HG03460 (cell line): ENCODE measurements around the gene SPTBN1.

ENCODE experiments used
- ATAC-seq: cut with Tn5 transposase; IDR thresholded peaks from one replicate; pipeline ENCODE4 v1.9.1; 2021; ENCODE audit not compliant: unreplicated experiment

SPTBN1 gene

DNA sequence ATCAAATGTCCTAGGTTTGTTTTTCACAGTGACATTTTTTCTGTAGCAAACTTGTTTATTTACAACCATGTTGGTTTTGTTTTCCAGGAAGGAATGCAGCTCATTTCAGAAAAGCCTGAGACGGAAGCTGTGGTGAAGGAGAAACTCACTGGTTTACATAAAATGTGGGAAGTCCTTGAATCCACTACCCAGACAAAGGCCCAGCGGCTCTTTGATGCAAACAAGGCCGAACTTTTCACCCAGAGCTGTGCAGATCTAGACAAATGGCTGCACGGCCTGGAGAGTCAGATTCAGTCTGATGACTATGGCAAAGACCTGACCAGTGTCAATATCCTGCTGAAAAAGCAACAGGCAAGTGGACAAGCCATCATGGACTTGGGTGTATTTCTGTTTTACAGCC is 188.1 kb downstream of the SPTBN1 start:
- ATAC-seq, result no peak

DNA sequence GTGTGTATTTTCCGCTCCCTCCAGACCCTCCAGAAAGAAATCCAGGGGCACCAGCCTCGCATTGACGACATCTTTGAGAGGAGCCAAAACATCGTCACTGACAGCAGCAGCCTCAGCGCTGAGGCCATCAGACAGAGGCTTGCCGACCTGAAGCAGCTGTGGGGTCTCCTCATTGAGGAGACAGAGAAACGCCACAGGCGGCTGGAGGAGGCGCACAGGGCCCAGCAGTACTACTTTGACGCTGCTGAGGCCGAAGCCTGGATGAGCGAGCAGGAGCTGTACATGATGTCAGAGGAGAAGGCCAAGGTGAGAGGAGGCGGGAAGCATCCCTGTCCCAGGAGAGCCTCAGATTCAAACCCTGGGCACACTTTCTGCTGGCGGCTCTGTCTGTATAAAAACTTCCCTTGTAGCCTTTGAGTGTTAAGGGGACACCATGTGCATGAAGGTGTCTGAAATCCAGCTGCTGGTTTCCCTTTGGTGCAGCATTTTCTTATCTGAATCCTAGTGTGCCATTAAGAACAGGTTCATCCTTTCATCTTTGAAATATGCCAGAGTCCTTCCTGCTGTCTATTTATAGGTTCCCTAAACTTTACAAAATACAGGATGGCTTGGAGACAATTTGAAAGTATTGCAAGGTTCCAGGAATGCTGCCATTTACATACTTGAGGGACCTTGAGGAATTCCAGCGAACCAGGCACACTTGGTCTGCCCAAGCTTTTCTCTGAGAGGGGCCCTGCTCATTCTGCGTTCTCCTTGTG is 190.2 kb downstream of the SPTBN1 start:
- ATAC-seq, result no peak

DNA sequence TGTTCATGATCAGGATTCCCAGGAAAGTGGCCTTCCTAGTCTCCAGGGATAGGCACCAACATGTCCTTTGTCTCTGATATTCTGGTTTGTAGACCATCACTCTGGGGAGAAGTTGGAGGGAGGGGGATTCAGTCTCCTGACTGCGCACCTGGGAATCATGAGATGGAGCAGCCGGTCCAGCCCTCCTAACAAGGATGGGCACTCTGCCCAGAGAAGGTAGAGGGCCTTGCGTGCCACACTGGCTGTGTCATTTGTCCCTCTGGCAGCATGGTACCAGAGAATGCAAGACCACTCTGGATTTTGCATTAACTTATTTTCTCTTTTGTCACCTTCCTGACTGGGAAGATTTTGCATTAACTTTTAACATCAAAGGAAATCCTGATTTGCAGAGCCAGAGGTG is 192.1 kb downstream of the SPTBN1 start:
- no peak for ATAC-seq

DNA sequence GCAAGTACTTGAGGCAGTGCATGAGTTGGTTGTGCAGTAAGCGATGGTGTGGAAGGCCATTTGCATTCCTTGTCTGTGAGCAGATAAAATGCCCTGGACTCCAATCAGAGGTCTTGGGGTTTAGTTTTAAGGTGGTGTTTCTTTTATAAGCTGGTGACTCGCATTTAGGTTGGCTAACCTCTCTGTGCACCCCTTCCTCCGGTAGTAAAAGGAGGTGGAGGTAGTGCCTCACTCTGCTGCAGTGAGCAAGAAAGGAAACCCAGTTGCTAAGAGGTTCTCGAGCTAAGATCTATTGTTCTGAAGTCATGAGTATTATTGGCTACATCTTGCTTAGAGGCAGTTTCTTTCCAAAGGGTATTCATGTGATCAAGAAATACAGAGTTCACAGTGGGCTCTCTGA is 193.1 kb downstream of the SPTBN1 start:
- no peak for ATAC-seq

DNA sequence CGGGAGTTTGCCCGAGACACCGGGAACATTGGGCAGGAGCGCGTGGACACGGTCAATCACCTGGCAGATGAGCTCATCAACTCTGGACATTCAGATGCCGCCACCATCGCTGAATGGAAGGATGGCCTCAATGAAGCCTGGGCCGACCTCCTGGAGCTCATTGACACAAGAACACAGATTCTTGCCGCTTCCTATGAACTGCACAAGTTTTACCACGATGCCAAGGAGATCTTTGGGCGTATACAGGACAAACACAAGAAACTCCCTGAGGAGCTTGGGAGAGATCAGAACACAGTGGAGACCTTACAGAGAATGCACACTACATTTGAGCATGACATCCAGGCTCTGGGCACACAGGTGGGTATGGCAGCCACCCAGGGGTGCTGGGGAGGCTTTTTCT is 193.5 kb downstream of the SPTBN1 start:
- ATAC-seq, result no peak

DNA sequence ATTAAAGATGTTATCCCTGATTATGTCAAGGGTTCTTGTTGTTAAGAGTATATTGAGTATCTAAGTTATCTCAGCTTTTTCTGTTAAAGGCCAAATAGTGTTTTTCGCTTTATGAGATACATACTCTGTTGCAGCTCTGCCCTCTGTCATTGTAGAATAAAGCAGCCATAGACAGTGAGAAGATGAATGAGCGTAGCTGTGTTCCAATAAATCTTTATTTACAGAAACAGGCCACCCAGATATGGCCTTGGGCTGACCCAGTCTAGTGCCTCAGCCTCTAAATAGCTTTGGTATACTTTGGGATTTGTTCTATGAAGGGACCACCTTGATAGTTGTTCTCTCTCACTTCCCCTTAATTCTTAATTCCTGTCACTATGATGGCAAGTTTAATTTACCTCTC is 194.5 kb downstream of the SPTBN1 start:
- ATAC-seq, result no peak

DNA sequence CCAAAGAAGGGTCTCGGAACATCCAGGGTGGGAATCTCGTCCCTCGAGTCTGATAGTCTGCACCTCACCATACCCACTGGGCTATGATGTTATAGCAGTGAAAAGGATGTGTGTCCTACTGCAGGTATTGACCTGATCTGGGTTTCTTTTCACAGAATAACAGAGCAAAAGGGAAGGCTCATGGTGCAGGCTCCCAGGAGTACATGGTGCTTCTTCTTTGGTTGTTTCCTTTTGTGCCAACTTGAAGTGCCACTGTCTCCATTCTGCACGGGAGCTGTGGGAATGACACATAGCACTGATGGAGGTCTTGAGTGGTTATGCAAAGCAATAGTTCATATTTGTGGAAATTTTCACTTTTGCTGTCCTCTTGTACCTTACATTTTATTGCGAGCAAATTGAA is 195.2 kb downstream of the SPTBN1 start:
- no peak for ATAC-seq

DNA sequence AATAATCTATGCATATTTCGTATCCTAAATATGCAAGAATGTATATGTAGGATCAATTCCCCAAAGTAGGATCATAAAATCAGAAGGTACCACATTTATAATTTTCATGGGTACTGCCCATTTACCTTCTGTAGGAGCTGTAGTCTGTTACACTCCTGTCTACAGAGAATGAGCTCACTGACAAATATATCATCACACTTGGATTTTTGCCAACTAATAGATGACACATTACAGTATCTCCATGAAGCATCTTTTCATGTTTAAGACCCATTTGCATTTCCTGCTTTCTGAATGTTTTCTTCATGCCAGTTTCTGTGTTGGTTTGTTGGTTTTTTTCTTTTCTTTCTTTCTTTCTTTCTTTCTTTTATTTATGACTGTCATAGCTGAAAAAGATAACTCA is 196.4 kb downstream of the SPTBN1 start:
- peak; percentile 76 for ATAC-seq

DNA sequence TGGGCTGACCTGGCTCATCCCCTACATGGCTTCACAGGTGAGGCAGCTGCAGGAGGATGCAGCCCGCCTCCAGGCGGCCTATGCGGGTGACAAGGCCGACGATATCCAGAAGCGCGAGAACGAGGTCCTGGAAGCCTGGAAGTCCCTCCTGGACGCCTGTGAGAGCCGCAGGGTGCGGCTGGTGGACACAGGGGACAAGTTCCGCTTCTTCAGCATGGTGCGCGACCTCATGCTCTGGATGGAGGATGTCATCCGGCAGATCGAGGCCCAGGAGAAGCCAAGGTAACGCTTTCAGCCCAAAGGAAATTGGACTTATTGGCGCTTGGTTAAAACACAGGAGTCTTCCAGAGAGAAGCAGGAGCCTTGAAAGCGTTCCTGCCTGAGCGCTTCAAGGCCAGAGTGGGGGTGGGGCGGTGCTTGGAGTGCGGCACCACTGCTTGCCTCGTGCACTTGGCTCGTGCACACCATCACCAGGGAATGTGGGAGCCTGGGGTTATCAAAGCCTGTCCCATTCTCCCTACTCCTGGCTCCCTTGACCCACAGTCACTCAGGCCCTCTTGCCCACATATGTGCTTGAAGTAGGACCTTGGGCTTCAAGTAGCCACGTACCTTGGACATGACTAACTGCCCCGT is 197.6 kb downstream of the SPTBN1 start:
- no peak for ATAC-seq

DNA sequence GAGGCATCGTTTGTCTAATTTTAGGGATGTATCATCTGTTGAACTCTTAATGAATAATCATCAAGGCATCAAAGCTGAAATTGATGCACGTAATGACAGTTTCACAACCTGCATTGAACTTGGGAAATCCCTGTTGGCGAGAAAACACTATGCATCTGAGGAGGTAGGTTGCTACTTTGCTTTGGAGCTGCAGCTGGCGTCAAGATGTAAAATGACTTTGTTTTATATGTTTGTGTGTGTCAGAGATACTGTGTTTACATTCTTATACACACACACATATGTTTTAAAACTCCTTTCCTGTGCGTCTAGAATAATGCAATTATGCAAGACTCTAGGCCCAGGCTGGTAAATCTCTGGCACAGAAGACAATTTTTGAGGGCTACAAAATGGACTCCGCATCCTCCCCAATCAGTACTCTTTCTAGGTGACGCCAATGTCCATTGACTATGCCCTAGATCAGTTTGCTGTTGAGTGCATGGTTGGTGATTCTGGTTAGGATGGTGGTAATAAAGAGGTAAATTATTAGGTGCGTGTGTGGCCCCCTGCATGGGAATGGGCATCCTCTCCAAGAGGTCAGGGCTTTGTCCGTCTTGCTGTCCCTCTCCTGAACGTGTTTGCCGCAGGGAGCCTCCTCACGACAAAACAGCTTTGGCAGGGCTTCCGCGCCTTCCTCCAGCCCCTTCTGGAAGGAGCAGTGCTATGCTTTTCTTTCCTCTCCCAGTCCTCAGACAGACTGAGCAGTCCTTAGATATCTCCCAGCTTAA is 199.1 kb downstream of the SPTBN1 start:
- no peak for ATAC-seq

DNA sequence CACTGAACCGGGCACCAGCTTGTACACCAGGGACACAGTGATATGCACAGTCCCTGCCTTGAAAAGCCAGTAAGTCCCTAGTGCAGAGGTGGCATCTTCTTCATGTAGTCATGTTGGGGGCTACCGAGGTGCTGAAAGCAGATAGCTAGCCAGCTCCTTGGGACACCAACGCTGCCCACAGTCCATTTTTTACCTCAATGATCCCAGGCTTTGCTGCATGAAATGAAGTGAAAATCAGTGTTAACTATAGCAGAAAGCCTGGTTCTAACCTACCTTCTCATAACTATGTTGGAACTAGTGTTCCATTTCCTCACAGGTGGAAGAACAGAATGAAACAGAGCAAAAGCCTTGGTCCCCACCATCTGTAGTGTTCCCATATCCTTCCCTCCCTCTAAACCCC is 200.7 kb downstream of the SPTBN1 start:
- ATAC-seq, result no peak

DNA sequence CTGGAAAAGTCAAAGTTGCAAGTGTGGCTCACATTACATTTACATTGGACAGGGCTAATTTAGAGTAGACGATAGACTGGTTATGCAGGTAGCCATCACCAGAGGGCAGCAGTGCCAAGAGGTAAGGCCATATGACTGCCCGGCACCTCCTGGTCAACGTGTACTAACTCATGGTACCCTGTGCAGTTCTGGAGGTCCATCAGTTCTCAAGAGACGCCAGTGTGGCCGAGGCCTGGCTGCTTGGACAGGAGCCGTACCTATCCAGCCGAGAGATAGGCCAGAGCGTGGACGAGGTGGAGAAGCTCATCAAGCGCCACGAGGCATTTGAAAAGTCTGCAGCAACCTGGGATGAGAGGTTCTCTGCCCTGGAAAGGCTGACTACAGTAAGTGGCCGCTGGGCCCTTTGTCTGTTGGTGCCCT is 201.5 kb downstream of the SPTBN1 start:
- ATAC-seq, result no peak

DNA sequence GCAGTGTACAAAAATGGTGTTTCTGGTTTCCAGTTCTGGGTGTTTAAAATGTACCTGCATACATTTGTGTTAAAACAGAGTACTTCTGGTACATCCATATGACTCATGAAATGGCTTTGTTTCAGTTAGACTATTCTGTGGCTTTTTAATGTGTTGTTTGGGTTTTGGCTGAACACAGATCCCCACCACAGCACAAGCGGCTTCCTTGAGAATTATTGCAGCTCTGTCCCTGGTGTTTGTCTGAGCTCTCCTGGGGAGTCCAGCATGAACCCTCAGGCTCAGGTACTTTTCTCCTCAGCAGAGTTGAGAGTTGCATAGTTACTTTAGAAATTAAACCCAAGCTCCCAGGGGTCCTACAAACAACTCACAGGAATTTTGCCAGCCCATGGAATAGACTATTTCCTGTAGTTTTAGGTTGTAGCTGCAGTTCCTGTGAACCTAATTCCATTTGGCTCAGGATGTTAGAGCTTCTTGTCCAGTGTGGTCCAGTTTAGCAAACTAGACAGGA is 202.5 kb downstream of the SPTBN1 start:
- peak; percentile 49 for ATAC-seq

DNA sequence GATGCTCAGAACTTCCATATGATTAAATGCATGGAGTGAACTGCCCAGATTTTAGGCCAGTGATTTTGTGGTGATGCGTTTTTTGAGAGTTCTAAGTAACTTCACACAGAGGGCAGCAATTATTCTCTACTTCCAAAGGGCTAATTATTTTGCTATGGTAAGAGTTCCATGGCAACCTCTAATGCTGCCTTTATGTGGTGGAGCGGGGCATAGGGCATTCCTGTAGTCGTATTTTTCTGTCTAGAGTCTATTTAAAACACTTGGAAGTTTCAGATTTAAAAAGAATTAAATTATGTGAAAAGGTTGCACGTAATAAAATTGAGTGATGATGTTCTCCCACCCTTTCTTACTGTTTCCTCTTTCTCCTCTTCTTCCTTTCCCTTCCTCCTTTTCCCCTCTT is 203.4 kb downstream of the SPTBN1 start:
- ATAC-seq, result no peak

DNA sequence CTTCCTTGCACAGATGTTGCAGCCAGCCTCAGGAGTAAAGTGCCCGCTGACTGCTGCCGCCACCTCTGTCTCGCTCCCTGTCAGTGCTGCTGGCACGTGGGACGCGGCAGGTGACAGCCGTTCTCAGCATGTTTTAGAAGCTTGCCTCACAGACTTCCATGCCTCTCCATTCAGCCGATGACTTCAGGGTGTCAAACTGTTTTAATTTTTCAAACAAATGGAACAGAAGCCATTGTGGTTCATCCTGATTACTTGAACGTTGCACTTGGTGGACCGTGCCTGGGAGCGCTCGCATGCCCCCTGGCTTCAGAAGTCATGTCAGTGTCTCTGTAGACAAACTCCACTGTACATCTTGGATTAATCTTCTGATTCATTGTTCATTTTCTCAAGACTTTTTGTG is 204.6 kb downstream of the SPTBN1 start:
- no peak for ATAC-seq

DNA sequence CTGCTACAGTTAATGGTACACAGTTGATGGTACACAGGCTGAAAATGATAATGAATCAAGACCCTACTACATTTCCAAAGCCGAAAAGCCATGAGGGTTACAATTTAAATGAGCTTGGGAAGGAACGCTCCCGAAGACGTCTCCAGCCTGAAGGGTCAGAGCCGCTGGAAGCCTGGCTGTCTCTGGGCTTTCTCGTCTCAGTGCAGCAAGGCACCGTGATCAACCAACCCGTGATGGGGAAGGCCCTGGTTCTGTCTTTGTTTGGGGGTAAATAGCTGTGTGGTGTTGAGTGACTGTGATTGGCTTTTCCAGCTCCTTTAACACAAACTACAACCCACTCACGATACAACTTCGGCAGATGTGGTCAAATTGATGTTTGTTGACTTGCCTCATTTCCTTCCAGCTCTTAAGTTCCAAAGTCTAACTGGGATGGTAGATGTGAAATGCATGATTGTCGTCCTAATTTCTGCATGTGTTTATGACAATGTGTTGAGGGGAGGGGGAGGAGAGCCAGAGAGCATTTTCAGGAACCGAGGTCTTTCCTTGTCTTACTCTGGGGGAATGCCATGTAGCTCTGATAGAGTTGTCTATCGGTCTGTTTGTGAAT is 207.4 kb downstream of the SPTBN1 start:
- ATAC-seq, result no peak

DNA sequence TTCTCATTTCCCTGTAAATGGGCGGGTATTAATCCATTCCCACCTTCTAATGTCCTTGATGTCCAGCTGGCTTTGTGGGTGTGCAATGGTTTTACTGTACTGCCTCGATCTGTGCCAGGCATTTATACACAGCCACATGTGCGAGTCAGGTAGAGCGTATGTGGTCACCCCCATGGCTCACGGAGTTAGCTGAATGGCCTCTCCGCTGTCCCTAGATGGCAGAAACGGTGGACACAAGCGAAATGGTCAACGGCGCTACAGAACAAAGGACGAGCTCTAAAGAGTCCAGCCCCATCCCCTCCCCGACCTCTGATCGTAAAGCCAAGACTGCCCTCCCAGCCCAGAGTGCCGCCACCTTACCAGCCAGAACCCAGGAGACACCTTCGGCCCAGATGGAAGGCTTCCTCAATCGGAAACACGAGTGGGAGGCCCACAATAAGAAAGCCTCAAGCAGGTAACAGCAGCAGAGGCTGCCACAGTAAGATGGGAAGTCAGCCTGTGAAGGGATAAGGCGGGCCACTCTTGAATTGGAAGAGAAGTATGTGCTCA is 208.2 kb downstream of the SPTBN1 start:
- no peak for ATAC-seq

DNA sequence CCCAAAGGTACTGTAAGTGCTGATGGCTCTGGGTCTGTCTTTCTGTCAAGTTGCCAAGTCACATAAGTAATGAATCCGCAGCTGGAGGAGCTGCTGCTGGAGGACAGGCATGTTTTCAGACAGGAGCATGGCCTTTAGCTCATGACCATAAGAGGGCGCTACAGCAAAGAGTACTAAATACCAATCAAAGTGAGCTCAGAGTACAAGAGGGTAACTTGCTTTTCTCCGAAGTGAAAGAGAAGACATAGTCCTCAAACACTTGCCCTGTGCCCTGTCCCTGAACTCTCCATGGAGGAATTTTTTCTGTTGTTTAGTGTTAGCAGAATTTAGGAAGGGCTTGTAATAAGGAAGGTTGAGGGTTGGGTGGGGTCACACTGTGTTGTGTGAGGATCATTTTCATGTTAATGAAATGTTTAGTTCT is 209.3 kb downstream of the SPTBN1 start:
- ATAC-seq, result no peak

DNA sequence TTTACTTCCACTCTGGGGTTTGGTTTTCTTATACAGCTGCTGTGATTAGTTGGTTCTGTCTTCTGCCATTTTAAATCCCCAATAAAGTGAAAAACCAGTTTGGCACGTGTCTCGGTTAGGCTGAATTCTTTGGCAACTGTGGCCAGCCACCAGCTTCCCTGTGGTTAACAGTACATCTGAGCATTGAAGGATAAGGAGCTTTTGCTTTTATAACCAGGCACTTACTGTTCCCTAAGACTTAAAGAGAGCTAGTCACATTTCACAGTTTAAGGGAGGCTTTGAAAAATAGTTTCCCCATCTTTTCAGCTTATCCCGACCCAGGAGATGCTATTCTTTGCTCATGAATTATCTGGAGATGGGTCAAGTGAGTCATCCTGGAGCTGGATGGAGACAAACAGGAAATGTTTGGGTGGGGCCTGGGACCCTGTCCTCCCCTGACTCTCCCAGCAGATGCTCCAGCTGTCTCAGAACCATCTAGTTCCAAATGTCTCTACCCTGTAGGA is 210.1 kb downstream of the SPTBN1 start:
- ATAC-seq, result no peak

DNA sequence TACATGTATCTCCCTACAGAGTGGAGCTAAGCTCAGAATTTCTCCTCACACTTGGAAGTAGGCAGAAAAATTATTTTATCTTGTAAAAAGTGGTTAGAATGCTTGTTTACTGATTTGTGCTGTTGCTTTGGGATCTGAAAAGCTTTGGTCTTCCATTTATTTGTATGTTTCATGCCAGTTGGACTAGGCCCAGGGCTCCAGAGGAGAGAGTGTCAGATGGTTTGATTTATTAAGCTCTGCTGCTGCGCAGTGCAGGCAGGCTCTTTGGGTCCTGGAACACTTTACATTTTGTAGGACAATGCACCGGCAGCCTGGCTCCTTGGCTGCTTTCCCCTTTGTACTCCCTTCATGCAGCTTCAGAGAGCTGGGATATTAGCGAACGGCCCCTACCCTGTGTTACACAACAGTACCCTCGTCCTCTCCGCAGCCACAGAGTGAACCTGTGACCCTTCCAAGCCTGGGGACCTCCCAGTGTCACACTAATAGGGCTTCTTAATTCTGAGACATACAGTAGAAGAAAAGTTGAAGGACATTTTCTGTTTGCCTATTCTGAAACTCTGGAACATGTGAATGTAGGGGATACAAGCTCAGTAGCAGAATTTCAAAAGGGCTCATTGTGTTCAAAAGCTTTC is 210.6 kb downstream of the SPTBN1 start:
- no peak for ATAC-seq

DNA sequence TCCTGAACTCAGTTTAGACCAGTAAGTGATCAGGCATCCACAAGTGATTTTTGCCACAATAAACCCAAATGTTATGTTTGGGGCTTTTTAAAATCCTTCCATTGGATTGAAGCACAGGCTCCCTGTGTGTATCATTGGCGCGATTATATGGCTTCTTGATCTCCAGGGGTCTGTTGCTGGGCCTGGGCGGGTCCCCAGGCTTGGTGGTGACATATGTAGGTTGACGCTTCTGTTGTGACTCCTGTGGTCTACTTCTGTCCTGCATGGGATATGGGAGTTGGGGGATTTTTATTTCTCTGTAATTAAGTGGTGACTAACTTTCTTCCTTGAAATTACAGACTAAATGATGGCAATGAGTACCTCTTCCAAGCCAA is 211.1 kb downstream of the SPTBN1 start:
- ATAC-seq, result no peak
